HL-60 (cell line): Measurements from ENCODE around the gene NCK2.

Source experiments
- CTCF ChIP-seq: IDR thresholded peaks from one replicate; pipeline ENCODE4 v1.5.1; 2011; ENCODE audit warnings: low read length, control low read depth, inconsistent platforms; ENCODE audit not compliant: insufficient read depth
- GABPA ChIP-seq: IDR thresholded peaks from 2 replicates; pipeline ENCODE4 v1.6.1; 2012; ENCODE audit warnings: low read depth
- POLR2AphosphoS5 ChIP-seq: IDR thresholded peaks from 2 replicates; pipeline ENCODE4 v1.6.1; 2012; ENCODE audit warnings: low read depth
- SPI1 ChIP-seq: IDR thresholded peaks from 2 replicates; pipeline ENCODE4 v1.6.1; 2012; ENCODE audit warnings: low read depth, mild to moderate bottlenecking, borderline replicate concordance

- TF ChIP-seq CTCF (no peak), SPI1 (no peak), GABPA (no peak), POLR2AphosphoS5 (no peak)
These were observed 134.5 kb downstream of the NCK2 start for GRCh38 chr2:105879106-105879802.
